Right forelimb (tissue), 1 donor: ENCODE measurements around the gene MUSTN1.
A peak's percentile ranks its signal among the peaks of the same experiment; 100 is the strongest.

Experiments
- DNase-seq: peaks from one replicate; pipeline ENCODE4 v3.0.0-alpha.2; 2018

Gene MUSTN1

DNA sequence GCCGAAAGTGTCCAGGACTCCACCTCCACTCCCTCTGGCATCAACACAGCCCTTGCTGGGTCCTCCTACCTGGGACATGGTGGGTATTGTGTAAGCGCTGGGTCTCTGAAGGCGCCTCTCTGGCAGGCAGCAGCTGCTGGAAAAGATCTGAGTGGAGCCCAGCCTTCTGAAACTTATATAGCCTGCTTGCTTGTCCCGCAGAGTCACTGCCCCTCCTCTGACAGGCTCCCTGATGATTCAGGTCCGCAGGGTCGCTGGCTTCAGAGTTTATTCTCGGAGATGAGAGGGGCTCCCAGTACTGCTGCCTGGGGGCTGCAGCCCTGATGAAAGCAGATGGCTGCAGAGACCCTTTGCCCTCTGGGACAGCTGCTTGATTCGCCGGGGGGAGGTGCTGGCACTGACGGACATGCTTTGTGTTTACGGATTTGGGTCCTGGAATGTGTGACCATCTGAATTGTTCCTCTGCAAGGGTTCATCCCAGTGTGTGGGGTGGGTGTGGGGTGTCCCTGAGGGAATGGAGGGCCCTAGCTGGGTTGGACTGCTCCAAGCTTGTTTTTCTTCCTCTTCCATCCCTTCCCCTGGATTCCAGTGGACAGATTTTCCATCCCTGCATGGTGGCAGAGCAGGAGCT, at the start of gene MUSTN1:
Gene MUSTN1, minus strand, starts transcription at position 149 of the 631 bp plus-strand sequence. Its CDS starts 71 bp downstream, at position 78.
- DNase-seq, result peak; percentile 66

DNA sequence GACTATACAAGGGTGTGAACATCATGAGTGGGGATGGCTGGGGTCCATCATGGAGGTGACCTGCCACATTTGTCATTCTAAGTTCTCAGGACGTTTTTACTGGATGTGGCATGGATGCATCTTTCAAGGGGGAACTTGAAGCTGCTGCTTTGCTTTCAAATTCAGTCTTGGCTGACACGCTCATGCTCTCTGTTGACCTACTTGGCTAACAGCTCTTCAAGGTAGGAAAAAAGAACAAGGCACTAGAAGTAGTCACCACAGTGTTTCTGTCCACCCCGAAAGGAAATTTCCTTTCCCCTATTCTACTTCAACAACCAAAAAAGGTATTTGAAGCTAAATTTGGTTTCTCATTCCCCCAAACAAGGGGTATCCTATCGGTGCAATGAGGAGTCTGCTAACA, 47.6 kb upstream of the MUSTN1 start:
- DNase-seq, result no peak

DNA sequence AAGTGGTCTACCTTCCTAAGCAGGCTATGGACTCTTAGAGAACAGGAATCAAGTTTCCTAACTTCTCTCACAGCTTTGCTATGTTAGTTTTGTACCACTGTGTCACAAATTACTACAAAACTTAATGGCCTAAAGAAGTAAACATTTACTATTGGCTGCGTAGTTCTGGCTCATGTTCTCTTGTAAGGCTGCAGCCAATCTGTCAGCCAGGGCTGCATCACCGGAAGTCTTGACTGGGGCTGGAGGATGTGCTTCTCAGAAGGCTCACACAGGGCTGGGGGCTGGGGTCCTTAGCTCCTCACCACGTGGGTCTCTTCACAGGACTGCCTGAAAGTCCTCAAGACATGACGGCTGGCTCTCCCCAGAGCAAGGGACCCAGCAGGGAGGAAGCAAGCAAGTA, 47.1 kb upstream of the MUSTN1 start:
- DNase-seq, result no peak

DNA sequence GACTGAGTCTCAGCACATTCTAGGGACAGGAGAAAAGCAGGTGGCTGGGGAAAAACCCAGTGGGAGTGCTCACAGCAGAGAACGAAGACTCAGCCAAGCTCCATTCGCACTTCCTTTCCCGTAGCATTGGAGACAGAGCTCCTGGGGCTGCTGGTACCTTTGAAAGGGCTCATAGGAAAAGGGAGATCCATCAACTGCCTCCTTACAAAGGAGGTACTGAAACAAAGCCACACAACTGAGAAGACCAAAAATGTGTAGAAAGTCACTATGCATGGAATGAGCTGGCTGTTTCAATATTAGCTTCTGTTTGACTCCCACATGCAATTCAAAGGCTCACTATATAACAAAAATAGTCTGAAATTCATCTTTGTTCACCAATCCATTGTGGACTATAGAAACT, 45.7 kb upstream of the MUSTN1 start:
- DNase-seq, result no peak

DNA sequence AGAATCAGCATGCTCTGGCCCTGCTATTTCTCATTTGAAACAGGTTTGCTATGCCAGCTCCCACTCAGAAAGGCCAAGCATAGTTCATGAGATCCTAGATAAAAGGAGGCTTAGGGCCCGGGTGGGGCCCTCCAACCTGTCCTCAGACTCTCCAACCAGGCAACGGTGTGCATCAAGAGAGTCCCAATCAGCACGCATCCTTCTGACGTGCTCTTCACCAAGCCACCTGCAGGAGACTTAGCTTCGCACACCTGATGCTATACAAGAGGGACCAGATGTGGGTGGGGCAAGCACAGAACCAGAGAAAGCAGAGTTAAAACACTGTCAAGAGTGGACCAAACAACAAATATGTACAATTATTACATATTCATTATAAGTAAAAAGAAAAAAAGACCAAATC, 45.2 kb upstream of the MUSTN1 start:
- DNase-seq, result no peak

DNA sequence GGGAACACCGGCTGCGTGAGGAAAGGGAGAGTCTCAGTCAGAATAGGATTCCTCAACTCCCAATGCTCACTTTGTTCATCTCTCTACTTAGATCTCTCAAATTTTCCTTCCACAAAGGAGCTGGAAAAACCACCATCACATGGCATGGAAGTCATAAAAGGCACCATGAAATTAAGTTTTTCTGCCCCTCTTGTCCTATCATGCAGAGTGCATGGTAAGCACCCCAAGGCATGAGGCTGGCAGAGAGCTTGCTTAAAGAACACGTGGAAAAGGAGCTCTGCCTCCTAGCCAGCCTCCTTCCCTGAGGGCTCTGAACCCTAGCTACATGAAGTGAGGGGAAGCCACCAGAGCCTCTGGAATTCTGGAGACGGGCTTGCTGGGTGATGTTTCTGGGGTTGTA, 44.8 kb upstream of the MUSTN1 start:
- no peak for DNase-seq

DNA sequence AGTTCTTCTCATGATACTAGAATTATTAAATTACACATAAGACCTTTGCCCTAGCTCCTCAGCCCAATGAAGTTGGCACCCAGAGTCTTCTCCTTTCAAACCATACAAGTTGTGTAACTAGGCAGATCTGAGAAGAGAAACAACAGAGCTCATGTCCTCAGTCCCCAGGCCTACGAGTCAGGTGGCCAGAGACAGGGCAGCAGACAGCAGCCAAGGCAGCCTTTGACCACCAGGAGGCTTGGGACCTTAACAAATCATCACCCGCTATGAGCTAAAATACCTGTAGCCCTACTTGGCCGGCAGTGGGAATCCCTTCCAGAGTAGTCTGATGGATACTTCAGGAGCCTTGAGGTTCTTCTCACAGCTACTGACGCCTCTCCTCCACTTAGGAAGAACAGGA, 44.3 kb upstream of the MUSTN1 start:
- no peak for DNase-seq

DNA sequence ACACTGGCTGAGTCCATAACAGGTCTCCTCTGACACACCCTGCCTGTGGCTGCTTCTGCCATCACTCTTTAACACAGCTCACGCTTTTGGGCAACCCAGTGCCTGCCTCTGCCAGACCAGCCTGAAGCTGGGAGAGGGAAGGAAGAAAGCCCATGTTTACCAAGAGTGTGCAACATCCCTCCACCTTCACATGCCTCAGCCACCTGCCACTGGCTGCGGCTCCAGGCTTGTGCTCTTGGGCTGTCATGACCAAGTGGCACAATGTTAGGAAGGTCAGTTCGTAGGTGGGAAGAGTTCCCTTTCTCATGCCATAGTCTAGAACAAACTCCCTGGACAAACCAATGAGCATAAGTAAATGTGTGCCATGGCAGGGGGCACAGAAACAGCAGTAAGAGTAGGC, 42.3 kb upstream of the MUSTN1 start:
- no peak for DNase-seq

DNA sequence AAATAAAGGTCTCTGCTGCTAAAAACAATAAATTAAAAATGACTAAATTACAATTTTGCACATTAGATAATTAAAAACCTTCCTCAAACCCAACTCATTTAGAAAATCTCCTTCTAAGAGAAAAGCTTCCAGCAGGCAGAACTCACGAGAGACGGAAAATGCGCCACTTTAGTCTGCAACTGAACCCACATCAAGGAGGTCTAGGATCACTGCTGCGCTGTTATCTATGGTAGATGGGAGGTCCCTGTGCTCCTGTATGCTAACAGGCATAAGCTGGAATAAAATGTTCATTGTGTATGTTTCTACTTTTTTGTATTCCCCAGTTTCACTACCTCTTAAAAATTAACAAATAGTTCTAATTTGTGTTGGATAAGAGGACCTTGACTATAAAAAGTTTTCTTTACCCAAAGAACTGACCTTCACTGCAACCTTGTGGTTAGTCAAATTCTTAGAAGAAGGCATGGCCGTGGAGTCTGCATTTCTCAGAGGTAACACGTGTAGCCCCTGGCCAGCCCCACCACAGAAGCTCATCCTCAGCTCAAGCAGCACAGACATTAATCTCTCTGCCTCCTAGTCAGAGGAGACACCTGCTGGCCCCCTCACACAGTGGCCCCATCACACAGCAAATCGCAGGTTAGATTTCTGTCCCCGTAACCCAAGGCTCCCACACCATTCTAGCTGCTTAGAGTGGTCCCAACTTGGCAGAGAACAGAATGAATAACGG, 40.2 kb upstream of the MUSTN1 start:
- no peak for DNase-seq

DNA sequence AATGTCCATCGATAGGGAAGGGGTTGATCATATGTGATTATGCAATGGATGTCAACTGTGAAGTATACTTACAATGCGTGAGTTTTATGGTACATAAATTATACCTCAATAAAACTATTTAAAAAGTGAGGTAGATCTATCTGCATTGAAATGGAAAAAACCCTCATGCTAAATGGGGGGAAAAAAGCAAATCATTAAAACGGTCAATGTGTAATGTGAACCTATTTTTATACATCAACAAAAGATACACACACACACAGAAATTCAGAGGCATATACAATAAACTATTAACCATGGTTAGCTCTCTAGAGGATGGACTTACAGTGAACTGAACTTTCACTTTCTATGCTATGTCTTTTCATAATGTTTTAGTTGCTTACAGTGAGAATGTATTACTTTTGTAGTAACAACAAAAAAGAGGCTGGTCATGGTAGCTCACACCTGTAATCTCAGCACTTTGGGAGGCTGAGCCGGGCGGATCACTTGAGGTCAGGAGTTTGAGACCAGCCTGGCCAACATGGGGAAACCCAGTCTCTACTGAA, 39.4 kb upstream of the MUSTN1 start:
- no peak for DNase-seq

DNA sequence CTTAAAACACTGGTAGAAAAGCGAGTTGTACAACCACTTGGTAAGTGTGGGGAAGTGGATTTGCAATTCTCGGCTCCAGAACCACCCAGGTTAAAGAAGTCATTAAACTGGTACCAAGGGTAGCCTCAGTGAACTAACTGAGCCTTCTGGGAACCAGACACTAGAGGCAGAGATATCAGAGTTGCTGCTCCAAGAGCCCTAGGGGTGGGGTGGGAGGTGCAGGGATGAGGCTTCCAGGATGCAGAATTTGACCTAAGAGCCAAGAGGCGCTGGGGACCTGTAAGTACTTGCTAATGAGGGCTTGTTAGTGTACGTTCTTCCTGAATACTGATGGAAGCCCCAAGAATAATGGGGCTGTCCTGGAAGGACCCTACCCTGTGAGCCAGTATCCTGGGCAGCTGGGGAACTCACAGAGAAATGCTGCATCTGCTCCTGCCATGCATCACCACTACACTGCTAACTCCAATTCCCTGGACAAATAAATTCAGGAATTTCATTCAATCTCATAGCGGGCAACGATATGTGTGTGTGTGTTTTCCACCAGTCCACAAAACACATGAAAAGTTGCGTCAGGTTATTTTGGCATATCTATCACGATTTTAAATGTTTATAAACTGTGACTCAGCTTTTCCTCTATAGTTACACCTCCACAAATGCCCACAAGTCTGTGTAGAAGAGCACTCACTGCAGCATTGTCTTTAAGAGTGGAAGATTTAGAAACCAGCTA, 38.8 kb upstream of the MUSTN1 start:
- no peak for DNase-seq

DNA sequence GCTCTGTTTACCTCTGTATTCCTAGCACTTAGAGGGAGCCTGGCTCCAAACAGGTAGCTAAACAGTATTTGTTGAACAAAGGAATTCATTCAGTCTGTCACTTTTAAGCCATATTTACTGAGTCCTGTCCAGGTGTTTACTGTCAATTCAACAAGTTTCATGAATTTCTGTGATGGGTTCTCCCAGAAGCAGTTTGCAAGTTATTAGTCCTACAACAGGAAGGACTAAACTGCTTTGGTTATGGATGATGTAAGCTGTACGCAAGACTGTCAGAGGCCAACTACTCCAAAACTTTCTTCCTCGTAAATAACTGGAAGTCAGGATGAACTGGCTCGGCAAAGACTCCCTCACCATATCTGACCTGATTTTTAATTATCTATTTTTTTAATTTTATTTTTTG, 37.4 kb upstream of the MUSTN1 start:
- no peak for DNase-seq

DNA sequence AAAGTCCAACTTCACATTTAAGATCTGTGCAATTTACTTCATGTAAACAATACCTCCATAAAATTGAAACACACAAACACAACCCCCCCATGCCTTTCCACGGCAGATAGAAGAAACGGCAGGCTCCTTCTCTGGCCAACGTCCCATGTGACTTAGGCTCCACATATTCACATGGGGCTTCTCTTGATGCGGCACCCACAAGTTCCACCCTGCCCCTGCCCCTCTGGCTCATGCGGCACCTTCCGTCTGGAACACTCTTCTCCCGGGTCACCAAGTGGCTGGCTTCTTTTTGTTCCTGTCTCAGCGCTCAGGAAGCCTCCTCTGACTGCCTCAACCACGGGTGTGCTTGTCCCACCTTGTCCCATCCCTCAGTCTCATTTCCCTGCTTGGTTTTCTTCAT, 36.9 kb upstream of the MUSTN1 start:
- no peak for DNase-seq

DNA sequence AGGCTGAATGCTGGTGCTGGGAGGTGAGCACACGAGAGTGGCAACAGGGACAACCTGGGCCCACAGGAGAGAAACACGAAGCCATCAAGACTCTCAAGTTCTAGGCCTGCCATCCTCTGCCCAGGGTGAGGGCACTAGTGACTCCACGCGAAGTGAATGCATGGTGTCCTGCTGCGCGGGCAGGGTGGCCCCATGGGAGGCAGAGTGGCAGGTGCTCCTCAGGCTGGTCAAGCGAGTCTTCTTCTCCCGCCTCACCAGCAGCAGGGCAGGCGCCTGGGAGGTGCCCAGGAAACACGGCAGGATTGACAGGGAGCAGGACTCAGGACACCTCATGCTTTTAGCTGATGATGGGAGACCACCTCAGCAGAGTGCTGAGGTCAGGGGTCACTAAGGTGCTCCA, 35.7 kb upstream of the MUSTN1 start:
- DNase-seq, result no peak

DNA sequence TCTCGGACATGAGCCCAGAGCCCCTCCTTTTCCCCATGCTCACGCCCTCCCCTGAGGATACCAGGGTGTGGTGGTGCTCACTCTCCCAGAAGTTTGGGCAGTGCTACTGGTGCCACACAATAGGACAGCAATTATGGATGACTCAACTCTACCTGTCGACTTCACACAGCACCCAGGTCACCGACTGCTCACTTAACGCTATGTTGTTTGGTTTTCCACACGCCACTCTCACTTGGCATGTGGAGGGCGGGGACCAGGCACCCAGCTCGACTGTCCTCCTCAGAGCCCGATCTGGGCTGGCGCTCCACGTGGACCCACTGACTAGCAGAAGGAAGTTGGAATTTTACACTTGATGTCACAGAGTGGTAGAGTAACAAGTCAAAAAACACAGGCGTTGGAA, 31.6 kb upstream of the MUSTN1 start:
- no peak for DNase-seq

DNA sequence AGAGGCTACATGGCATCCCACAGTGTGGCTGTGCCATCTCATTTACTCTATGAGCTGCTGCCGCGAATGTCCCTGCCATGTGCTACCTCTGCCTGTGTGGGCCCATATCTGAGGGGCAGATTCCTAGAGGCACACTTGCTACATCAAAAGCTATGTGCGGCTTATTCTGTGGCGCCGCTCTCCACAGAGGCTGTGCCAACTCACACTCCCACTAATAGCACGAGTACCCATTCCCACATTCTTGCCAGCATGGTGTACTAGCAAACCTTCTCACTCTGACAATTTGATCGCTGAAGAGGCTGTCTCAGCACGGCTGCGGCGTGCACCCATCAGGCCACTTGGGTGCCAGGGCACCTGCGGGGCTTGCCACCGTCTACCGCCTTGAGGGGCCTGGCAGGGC, 31.2 kb upstream of the MUSTN1 start:
- no peak for DNase-seq

DNA sequence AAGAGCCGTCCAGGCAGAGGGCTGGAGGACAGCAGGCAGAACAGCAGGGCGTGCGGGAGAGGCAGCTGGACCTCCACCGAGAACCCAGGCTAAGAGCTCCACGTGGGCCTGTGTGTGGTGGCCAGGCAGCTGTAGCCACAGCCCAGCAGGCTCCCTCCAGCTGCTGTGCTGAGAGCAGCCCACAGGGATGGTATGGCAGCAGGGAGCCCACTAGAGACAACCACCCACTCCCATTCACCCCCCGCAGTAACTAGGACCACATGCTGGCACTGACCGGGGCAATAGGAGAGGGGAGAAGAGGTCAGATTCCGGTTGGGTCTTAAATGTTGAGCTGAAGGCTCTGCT, 25.6 kb upstream of the MUSTN1 start:
- DNase-seq, result no peak

DNA sequence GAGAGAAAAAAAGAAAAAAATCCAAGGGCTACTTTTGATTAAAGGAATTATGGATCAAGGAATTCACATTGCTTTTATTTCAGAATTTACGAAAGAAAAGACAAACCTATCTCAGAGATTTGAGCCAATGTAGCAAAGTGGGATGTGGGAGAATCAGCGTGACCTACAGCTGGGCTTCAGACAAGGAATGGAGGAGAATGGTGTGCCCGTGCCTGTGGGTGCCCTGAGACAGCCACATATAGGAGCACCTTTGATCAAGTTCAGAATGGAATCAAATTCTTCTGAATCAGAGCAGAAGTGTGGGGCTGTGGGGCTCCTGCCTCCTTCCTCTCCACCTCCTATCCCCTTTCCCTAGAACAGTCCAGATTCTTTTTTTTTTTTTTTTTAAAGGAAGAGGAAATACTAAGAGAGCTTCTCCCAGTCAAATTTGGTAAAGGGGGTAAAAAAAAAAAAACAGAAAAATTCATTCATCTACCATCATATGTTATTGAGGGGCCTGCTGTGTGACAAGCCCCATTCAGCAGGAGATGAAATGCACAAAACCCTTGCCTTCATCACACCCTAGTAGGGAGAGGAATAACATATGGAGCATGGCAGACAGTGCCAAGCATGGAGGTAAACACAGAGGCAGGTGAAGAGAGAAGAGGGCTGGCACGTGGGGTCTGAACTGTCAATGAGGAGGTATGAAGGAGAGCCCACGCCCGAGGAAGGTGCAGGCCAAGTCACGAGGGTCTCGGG, 25.0 kb upstream of the MUSTN1 start:
- no peak for DNase-seq

DNA sequence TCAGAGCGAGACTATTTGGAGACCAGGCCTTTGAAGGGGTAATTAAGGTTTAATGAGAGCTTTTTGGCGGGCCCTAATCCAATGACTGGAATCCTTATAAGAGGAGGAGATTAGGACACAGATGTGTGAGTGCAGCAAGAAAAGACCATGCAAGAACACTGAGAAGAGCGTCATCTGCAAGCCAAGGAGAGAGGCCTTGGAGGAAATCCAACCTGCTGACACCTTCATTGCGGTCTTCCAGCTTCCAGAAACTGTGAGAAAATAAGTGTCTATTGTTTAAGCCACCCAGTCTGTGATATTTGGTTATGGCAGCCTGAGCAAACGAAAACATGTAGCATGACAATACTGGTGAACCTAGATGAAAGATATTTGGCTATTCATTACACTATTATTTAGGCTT, 23.0 kb upstream of the MUSTN1 start:
- no peak for DNase-seq

DNA sequence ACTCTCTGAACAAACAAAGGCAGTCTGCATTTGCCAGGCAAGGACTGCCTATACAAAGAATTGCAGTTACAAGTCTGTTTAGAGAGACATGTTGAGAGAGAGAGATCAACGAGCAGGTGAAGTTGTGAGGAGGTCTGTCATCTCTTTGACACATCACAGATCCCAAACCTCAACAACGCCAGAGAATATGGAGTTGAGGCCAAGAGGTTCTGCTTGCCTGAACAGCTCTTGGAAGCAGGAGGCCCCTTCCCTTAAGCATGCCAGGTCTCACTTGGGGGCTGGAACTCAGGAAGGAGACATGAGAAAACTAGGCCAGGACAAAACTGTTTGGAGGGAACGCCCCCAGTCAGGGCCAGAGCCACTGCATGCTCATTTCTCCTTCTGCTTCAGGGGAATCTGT, 22.3 kb upstream of the MUSTN1 start:
- DNase-seq, result no peak

DNA sequence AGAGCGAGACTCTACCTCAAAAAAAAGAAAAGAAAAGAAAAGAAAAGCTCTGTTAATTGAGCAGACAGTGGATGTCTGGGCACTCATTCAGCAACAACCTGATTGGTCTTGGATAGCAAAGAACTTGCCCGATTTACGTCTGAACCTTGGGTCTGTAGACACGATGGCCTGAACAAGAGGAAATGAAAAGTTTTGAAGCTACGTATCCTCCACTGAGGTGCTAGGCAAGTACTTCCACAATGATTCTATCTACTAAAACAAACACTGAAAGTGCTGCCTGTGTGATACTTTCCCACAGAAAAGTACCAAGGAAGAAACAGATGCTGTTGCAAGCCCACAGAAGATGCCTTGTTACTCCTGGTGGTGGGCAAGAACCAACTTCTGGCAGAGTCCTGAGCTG, 21.8 kb upstream of the MUSTN1 start:
- DNase-seq, result no peak

DNA sequence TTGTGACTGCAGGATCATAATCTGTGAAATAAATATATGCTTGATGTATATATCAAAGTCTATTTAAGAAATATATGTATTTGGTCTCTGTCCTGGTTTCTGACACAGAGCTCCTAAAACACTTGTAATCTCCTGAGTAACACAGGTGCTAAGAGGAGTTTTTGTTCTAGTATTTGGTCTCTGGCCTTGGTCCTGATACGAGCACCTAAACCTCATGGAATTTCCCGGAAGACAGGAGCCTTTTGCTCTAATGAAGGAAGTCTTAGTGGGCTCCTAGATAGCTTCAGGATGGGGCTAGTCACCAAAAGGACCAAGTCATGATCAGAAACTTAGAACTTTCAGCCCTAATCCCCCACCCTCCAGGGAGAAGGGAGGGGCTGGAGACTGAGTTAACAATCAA, 19.2 kb upstream of the MUSTN1 start:
- DNase-seq, result no peak

DNA sequence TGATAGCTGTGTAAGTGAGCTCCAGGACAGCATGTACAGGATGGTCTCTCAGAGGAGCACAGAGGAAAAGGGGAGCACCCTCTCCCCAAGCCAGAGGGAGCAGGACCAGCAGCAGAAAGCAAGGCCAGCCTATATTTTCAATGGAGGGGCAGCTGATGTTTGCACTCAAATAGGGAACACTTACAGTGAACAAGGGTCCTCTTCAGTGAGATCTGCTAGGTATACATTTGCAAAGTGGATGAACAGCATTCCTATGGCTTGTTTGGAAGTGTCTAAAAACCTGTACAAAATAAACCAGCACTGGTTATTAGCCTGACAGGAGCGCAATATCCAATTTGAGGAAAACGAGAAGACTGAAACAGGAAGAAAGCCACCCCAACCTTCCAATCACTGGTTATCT, 17.6 kb upstream of the MUSTN1 start:
- no peak for DNase-seq
